Measurements from ENCODE around the gene NCK2.

GRCh38 chr2:105796131-105796638 is 51.5 kb downstream of the NCK2 start:
- TF ChIP-seq, protein P1, sequence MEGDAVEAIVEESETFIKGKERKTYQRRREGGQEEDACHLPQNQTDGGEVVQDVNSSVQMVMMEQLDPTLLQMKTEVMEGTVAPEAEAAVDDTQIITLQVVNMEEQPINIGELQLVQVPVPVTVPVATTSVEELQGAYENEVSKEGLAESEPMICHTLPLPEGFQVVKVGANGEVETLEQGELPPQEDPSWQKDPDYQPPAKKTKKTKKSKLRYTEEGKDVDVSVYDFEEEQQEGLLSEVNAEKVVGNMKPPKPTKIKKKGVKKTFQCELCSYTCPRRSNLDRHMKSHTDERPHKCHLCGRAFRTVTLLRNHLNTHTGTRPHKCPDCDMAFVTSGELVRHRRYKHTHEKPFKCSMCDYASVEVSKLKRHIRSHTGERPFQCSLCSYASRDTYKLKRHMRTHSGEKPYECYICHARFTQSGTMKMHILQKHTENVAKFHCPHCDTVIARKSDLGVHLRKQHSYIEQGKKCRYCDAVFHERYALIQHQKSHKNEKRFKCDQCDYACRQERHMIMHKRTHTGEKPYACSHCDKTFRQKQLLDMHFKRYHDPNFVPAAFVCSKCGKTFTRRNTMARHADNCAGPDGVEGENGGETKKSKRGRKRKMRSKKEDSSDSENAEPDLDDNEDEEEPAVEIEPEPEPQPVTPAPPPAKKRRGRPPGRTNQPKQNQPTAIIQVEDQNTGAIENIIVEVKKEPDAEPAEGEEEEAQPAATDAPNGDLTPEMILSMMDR (IDR thresholded peaks at IDR 0.05): no peak
- TF ChIP-seq POLR2AphosphoS5 (IDR thresholded peaks at IDR 0.05): no peak

All from sigmoid colon (tissue), 4 donors.